Measurements from ENCODE around the gene RHOV. TPM values are rescaled to one million over a fixed set of nuclear protein-coding genes. Genes with fewer than 3 reads are reported as not detected.

The RHOV gene
- total and polyA plus RNA-seq, 2 of the 4 experiments (the other 2 are of a cell fraction), result 0.10 TPM; not detected in 1

- ChIA-PET CTCF (no interaction called here), POLR2A (ENCODE audit: unreplicated experiment) (no interaction called here)
- Histone ChIP-seq H4K91ac (ENCODE audit: insufficient read depth, low read depth, low read length) (no peak overlapping the region), H2BK15ac (ENCODE audit: low read depth, low read length) (no peak overlapping the region), H3K9me1 (ENCODE audit: insufficient read depth, low read length) (peaks cover 5% of the 10 kb centered on the region), H3K4ac (ENCODE audit: low read depth, low read length) (no peak overlapping the region), H3K23ac (ENCODE audit: low read depth, low read length) (no peak overlapping the region), H3K9me3 (ENCODE audit: control insufficient read depth, insufficient read depth, low read length) (no peaks in the 10 kb centered on the region), H3K4me3 (ENCODE audit: insufficient read depth, low read depth, low read length) (no peak overlapping the region), H4K8ac (ENCODE audit: low read depth in 2 of 2, low read length in 2 of 2) (no peak overlapping the region), H3K27ac (ENCODE audit: insufficient read depth, low read length) (no peak overlapping the region), H2BK5ac (ENCODE audit: low read depth, low read length, poor library complexity, severe bottlenecking) (no peak overlapping the region), H3K4me1 (ENCODE audit: control insufficient read depth, insufficient read depth, low read length) (peaks cover 5% of the 10 kb centered on the region), H3K4me2 (ENCODE audit: low read depth, low read length) (no peak overlapping the region), H3K27me3 (ENCODE audit: control insufficient read depth, insufficient read depth, low read length) (peaks cover 6% of the 10 kb centered on the region; the same call in 1 of the 2 replicates), H2BK20ac (ENCODE audit: low read depth, low read length) (no peak overlapping the region), H2AK5ac (ENCODE audit: low read depth, low read length) (no peak overlapping the region), H4K5ac (ENCODE audit: low read depth, low read length) (no peak overlapping the region), H3K14ac (replicated peaks; ENCODE audit: low read depth, low read length) (no peak overlapping the region), H2BK120ac (ENCODE audit: low read depth, low read length) (no peak overlapping the region), H2AFZ (replicated peaks; ENCODE audit: low read length, poor library complexity) (no peak overlapping the region), H3K18ac (ENCODE audit: low read depth, low read length) (no peak overlapping the region), H3K56ac (ENCODE audit: extremely low read depth, insufficient read depth, low read length) (no peak overlapping the region), H3K9ac (ENCODE audit: low read depth, low read length) (no peak overlapping the region), H2AK9ac (replicated peaks; ENCODE audit: low read depth, low read length, poor library complexity) (no peak overlapping the region), H4K20me1 (ENCODE audit: insufficient read depth, low read length) (no peaks in the 10 kb centered on the region), H3K79me1 (ENCODE audit: low read depth in 1 of 2, low read length in 2 of 2) (no peaks in the 10 kb centered on the region), H3K36me3 (ENCODE audit: control insufficient read depth, insufficient read depth, low read length) (no peaks in the 10 kb centered on the region)
- no TSS peak for BruUV-seq (replicated peaks)
- intact Hi-C loops (cut with micrococcal nuclease) (no loop called here), in situ Hi-C loops (cut with MboI; ENCODE audit: low sequenced_read_pairs) (no loop called here), dilution Hi-C loops (cut with HindIII; ENCODE audit: low sequenced_read_pairs, unreplicated experiment) (no loop called here)
- TF ChIP-seq RCOR1 (IDR thresholded peaks at IDR 0.05; ENCODE audit: insufficient replicate concordance, low read length) (no peak), SMC3 (IDR thresholded peaks at IDR 0.05; ENCODE audit: low read depth, low read length) (no peak), BHLHE40 (IDR thresholded peaks at IDR 0.05; ENCODE audit: low read depth, low read length) (no peak), FOS (IDR thresholded peaks at IDR 0.05; ENCODE audit: low read depth, low read length) (no peak), RFX5 (IDR thresholded peaks at IDR 0.05; ENCODE audit: low read depth, low read length) (no peak), USF2 (IDR thresholded peaks at IDR 0.05; ENCODE audit: low read depth, low read length) (no peak), RAD21 (IDR thresholded peaks at IDR 0.05; ENCODE audit: low read length) (no peak), POLR2A (IDR thresholded peaks at IDR 0.05; ENCODE audit: low read depth, low read length) (no peak), CHD1 (IDR thresholded peaks at IDR 0.05; ENCODE audit: low read depth, low read length) (no peak), MAZ (IDR thresholded peaks at IDR 0.05; ENCODE audit: borderline replicate concordance, low read depth, low read length) (no peak), CEBPB (IDR thresholded peaks at IDR 0.05; ENCODE audit: low read depth, low read length) (no peak), NFE2L2 (IDR thresholded peaks at IDR 0.05; ENCODE audit: low read depth, low read length) (no peak), MAFK (IDR thresholded peaks at IDR 0.05; ENCODE audit: low read depth, low read length) (no peak), MXI1 (IDR thresholded peaks at IDR 0.05; ENCODE audit: borderline replicate concordance, low read depth, low read length) (no peak), CTCF (conservative IDR thresholded peaks at IDR 0.05; ENCODE audit: low read depth, low read length) (no peak)
- TF ChIP-seq, protein P1, sequence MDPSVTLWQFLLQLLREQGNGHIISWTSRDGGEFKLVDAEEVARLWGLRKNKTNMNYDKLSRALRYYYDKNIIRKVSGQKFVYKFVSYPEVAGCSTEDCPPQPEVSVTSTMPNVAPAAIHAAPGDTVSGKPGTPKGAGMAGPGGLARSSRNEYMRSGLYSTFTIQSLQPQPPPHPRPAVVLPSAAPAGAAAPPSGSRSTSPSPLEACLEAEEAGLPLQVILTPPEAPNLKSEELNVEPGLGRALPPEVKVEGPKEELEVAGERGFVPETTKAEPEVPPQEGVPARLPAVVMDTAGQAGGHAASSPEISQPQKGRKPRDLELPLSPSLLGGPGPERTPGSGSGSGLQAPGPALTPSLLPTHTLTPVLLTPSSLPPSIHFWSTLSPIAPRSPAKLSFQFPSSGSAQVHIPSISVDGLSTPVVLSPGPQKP (IDR thresholded peaks at IDR 0.05; ENCODE audit: borderline replicate concordance, low read depth, low read length), result no peak
- ATAC-seq (ENCODE audit: low read depth), result no peak
- 0% methylated on average over 1 of the region's 2 CpGs; no CpG with 5 or more reads in 1 of the 2 experiments for WGBS, 2 experiments (ENCODE audit: extremely low coverage in 2 of 2, insufficient read length in 1 of 2)
- DNase-seq, result no peak
These were observed 43.1 kb downstream of the RHOV start for GRCh38 chr15:40830884-40831283.

Measured in IMR-90 (cell line).